Effector memory CD4-positive, alpha-beta T cell (primary cell): ENCODE measurements around the gene DUS2.

Experiments
- DNase-seq, 3 donors: peaks; one replicate each; pipeline ENCODE4 v3.0.0-alpha.2; 2020
- H3K27ac ChIP-seq: 2 replicates; pipeline ENCODE4 v1.7.0; 2013; ENCODE audit warnings: mild to moderate bottlenecking, low read length, moderate library complexity; ENCODE audit not compliant: insufficient read depth, poor library complexity, severe bottlenecking
- H3K27me3 ChIP-seq: replicated peaks from 2 replicates; pipeline ENCODE4 v1.7.0; 2013; ENCODE audit warnings: mild to moderate bottlenecking, low read length; ENCODE audit not compliant: insufficient read depth, control insufficient read depth, poor library complexity, severe bottlenecking
- H3K36me3 ChIP-seq: 2 replicates; pipeline ENCODE4 v1.7.0; 2013; ENCODE audit warnings: mild to moderate bottlenecking, low read length, moderate library complexity; ENCODE audit not compliant: control insufficient read depth, insufficient read depth
- H3K4me1 ChIP-seq: 2 replicates; pipeline ENCODE4 v1.7.0; 2013; ENCODE audit warnings: low read length, mild to moderate bottlenecking; ENCODE audit not compliant: control insufficient read depth, insufficient read depth, poor library complexity, severe bottlenecking
- H3K4me3 ChIP-seq: 2 replicates; pipeline ENCODE4 v1.7.0; 2013; ENCODE audit warnings: low read length, low read depth, mild to moderate bottlenecking; ENCODE audit not compliant: insufficient read depth, poor library complexity, severe bottlenecking
- H3K9me3 ChIP-seq: 2 replicates; pipeline ENCODE4 v1.7.0; 2013; ENCODE audit warnings: mild to moderate bottlenecking, low read length, moderate library complexity; ENCODE audit not compliant: control insufficient read depth

DUS2 gene

DNA sequence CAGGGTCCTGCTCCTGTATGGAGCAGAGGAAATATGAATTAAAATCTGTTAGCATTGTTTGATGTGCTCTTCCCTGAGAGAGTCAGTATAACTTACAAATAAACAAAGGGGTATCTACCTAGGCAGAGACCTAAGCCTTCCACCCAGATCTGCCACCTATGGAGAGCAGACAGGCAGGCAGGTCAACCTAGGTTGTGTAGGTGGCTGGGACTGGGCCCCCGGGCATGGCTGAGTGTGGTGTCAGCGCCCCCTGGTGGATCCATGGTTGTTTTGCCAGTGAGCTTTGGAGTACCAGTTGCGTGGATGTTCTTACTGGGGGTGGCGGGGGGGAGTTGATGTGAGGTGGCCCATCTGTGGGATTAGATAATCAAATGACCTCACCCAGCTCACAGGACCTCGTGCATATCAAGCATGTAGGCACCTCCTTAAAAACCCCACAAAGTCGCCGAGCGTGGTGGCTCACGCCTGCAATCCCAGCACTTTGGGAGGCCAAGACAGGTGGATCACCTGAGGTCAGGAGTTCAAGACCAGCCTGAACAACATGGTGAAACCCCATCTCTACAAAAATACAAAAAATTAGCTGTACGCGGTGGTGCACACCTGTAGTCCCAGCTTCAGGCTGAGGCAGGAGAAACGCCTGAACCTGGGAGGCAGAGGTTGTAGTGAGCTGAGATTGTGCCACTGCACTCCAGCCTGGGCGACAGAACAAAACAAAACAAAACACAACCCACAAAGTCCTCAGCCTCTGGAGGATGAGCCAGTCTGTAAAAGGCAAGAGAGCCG lies 17.6 kb downstream of the DUS2 start:
- no peaks in the 10 kb centered on the region for H3K4me1 ChIP-seq
- no peak overlapping the region for H3K4me3 ChIP-seq
- H3K27ac ChIP-seq, result no peak overlapping the region
- DNase-seq, result peak; percentile 72 to 84 (median 81)
- no peaks in the 10 kb centered on the region for H3K27me3 ChIP-seq
- H3K36me3 ChIP-seq, result no peaks in the 10 kb centered on the region
- H3K9me3 ChIP-seq, result no peaks in the 10 kb centered on the region

- no peak for DNase-seq
- Histone ChIP-seq H3K4me1 (no peaks in the 10 kb centered on the region), H3K9me3 (no peaks in the 10 kb centered on the region), H3K27me3 (no peaks in the 10 kb centered on the region), H3K36me3 (no peaks in the 10 kb centered on the region), H3K27ac (no peak overlapping the region), H3K4me3 (no peak overlapping the region)
Observed at GRCh38 chr16:68041783-68042182, 18.7 kb downstream of the DUS2 start.

DNA sequence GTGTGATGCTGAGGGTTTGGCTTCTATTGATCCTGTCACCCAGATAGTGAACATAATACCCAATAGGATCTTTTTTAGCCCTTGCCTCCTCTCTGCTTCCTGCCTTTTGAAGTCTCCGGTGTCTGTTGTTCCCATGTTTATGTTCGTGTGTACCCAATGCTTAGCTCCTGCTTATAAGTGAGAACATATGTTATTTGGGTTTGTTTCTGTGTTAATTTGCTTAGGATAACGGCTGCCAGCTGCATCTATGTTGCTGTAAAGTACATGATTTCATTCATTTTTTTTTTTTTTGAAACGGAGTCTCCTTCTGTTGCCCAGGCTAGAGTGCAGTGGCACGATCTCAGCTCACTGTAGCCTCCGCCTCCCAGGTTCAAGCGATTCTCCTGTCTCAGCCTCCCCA lies 23.0 kb downstream of the DUS2 start:
- DNase-seq, result no peak
- Histone ChIP-seq H3K4me3 (no peak overlapping the region), H3K4me1 (no peaks in the 10 kb centered on the region), H3K27me3 (no peaks in the 10 kb centered on the region), H3K9me3 (no peaks in the 10 kb centered on the region), H3K36me3 (peaks cover 6% of the 10 kb centered on the region), H3K27ac (no peak overlapping the region)

- H3K27me3 ChIP-seq, result no peaks in the 10 kb centered on the region
- H3K27ac ChIP-seq, result no peak overlapping the region
- DNase-seq, result no peak
- H3K4me3 ChIP-seq, result no peak overlapping the region
- H3K4me1 ChIP-seq, result no peaks in the 10 kb centered on the region
- H3K9me3 ChIP-seq, result no peaks in the 10 kb centered on the region
- H3K36me3 ChIP-seq, result peaks cover 6% of the 10 kb centered on the region
Observed at GRCh38 chr16:68047987-68048386, 24.9 kb downstream of the DUS2 start.

DNA sequence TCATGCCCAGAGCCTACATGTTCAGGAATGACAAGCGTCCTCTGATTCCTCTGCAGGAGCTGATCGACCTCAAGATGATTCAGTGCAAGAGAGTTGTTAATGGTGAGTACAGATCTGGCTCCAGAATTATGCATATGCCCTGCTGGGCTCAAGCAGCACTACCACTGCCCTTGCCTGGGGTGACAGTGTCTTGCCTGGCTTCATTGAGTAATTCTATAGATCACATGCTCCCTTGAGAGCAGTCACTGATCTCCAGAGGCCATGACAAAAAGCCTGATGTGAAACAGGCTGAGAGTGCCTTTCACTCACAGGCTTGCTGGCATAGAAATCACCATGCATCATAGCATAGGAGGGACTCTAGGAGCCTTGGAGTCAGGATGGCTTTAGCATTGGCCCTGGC lies 26.4 kb downstream of the DUS2 start:
- no peaks in the 10 kb centered on the region for H3K9me3 ChIP-seq
- H3K4me3 ChIP-seq, result no peak overlapping the region
- no peaks in the 10 kb centered on the region for H3K4me1 ChIP-seq
- H3K27ac ChIP-seq, result no peak overlapping the region
- H3K36me3 ChIP-seq, result peaks cover 10% of the 10 kb centered on the region
- no peak for DNase-seq
- no peaks in the 10 kb centered on the region for H3K27me3 ChIP-seq

GRCh38 chr16:68055395-68055794 lies 32.3 kb downstream of the DUS2 start:
- H3K27ac ChIP-seq, result no peak overlapping the region
- H3K4me3 ChIP-seq, result no peak overlapping the region
- no peaks in the 10 kb centered on the region for H3K9me3 ChIP-seq
- no peaks in the 10 kb centered on the region for H3K27me3 ChIP-seq
- peaks cover 16% of the 10 kb centered on the region for H3K36me3 ChIP-seq
- no peak for DNase-seq
- no peaks in the 10 kb centered on the region for H3K4me1 ChIP-seq

DNA sequence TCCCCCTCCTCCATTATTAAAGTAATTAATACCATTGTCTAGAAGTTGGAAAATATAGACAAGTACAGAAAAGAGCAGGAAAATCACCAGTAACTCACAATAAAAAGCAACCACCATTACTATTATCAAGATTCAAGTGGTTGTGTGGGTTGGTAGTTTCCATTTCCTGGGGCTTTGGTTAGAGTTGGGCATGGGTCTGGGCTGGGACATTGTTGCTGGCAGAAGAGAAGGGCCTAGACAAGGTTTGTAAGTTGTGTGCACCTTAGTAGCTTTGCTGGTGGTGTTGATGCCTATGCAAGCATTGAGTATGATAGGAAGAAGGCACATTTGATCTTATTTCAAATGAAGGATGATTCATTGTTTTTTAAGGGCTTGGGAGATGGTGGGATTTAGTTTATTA lies 36.7 kb downstream of the DUS2 start:
- Histone ChIP-seq H3K27ac (no peak overlapping the region), H3K9me3 (no peaks in the 10 kb centered on the region), H3K27me3 (no peaks in the 10 kb centered on the region), H3K4me1 (peaks cover 24% of the 10 kb centered on the region), H3K4me3 (no peak overlapping the region), H3K36me3 (peaks cover 12% of the 10 kb centered on the region)
- DNase-seq, result no peak

DNA sequence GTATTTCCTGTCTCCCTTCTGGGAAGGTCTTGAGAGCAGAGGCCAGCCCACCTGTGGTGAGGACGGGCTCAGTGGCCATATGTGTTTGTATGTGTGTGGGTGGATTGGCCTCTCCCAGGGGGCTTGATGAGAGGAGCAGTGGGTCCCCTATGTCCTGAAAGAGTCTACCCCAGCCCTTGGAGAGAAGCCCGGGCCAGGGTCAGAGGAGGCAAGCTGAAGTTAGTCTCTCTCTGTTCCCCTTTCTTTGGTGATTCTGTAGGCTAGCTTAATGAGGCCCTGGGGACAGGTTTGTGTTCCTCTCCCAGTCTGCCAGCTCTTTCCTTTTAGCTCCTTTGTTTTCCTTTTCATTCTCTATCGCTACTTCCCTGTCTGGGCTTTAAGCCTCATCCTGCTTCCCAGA lies 38.3 kb downstream of the DUS2 start:
- no peaks in the 10 kb centered on the region for H3K27me3 ChIP-seq
- no peak overlapping the region for H3K4me3 ChIP-seq
- no peaks in the 10 kb centered on the region for H3K9me3 ChIP-seq
- DNase-seq, result no peak
- H3K36me3 ChIP-seq, result peaks cover 1% of the 10 kb centered on the region
- peaks cover 30% of the 10 kb centered on the region for H3K4me1 ChIP-seq
- H3K27ac ChIP-seq, result no peak overlapping the region

- H3K27me3 ChIP-seq, result no peaks in the 10 kb centered on the region
- no peaks in the 10 kb centered on the region for H3K9me3 ChIP-seq
- peak overlapping the region; percentile 39 for H3K27ac ChIP-seq
- peaks cover 3% of the 10 kb centered on the region for H3K36me3 ChIP-seq
- H3K4me1 ChIP-seq, result peaks cover 30% of the 10 kb centered on the region
- H3K4me3 ChIP-seq, result peak overlapping the region; percentile 23
- DNase-seq, result no peak
Observed at GRCh38 chr16:68062910-68063393, 39.9 kb downstream of the DUS2 start.

DNA sequence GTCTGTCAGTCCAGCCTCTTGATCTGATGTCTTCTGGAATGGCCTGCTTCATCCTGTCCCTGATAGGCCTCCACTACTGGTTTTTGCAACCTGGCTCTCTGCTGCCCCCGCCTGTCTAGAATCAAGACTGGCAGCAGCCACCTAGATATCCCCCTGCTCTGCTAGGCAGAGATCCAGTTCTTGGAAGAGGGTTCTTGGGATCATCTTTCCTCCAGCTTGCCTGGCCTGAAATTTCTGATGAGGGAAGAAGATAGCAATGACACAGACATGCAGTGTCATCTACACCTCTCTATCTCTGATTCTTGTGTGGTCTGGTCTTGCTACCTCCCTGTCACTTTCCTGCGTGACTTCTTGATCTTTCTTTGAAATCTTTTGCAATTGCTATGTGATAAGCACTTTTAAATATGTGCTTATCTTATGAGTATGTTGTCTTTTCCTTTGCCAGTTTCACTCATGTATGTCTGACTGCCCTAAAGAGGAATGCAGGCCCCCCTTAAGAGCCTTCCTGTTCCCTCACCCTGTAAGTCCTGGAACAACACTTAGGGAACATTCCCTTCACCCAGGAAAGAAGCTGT lies 41.8 kb downstream of the DUS2 start:
- peaks cover 3% of the 10 kb centered on the region for H3K36me3 ChIP-seq
- no peak overlapping the region for H3K4me3 ChIP-seq
- peak; percentile 36 to 51 (median 42) for DNase-seq
- no peaks in the 10 kb centered on the region for H3K27me3 ChIP-seq
- H3K4me1 ChIP-seq, result peaks cover 42% of the 10 kb centered on the region
- no peak overlapping the region for H3K27ac ChIP-seq
- H3K9me3 ChIP-seq, result no peaks in the 10 kb centered on the region
